ENCODE measurements around the gene AAGAB.

- TF ChIP-seq CTCF (IDR thresholded peaks at IDR 0.05 in 4 of 5, conservative IDR thresholded peaks at IDR 0.05 in 1 of 5), result no peak
- no peak for TF ChIP-seq POLR2A (IDR thresholded peaks at IDR 0.05)
These were observed 65.8 kb downstream of the AAGAB start for GRCh38 chr15:67188551-67189218.
